Right ventricle myocardium inferior (tissue), 1 donor: ENCODE measurements around the gene KRTAP10-10. TPM values are rescaled to one million over a fixed set of nuclear protein-coding genes. Genes with fewer than 3 reads are reported as not detected.
"Not testable (repeated sequence)": the region's sequence is repeated elsewhere in the genome, so short reads cannot be mapped to it uniquely, and the experiment has no call there.

Source experiments
- ATAC-seq: fragments of 200-7000 bp; cut with Tn5 transposase; one replicate; pipeline ENCODE4 v1.9.1; 2020; ENCODE audit warnings: mild to moderate bottlenecking, moderate library complexity
- DNase-seq: peaks from one replicate; pipeline ENCODE4 v3.0.0; 2021; ENCODE audit errors: missing footprints
- intact Hi-C: fragments of 100-400 bp; cut with DNase I; formaldehyde crosslinking; loops from one replicate; pipeline ENCODE4 v1.11.0; 2022
- total RNA-seq: library from RNA; stranded (reverse); fragmentation: NEBNext Ultra II Directional; extraction: Animal tissue kit (Norgen Biotek cat#: 25700); gene quantifications from one replicate; pipeline ENCODE4 v1.2.1, GENCODE V29; 2021
- donor health status: DM: no; HTN: yes; CAD: no; lungs with severe emphysema.

KRTAP10-10 gene
- total RNA-seq, 1 donor from 2014 or later = not detected

DNA sequence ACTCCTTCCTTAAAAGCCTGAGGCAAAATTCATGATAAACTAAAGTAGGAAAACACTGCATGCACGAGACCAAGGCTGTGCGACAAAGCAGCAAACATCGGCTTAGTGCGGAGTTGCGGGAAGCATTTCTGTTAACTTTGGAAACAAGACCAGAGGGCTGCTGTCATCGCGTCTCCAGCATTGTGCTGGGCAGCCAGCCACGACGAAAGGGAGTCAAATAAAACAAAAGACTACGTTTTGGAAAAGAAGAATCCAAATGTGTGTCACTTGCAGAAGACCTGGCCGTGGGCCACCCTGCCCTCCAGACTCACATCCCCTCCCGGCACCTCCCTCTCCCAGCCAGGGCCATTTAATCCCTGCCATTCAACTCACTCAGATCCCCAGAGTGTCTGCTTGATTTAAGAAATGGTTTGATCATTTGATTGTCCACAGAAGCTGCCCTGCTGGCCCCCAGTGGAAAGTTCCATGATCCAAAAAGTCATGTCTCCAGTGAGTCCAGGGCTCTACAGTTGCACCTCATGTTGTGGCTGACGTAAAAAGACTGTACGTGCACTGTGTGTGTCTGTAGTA is 6.7 kb downstream of the KRTAP10-10 start:
- ATAC-seq (no peak), DNase-seq (no peak)
- intact Hi-C loops = no loop called here

DNA sequence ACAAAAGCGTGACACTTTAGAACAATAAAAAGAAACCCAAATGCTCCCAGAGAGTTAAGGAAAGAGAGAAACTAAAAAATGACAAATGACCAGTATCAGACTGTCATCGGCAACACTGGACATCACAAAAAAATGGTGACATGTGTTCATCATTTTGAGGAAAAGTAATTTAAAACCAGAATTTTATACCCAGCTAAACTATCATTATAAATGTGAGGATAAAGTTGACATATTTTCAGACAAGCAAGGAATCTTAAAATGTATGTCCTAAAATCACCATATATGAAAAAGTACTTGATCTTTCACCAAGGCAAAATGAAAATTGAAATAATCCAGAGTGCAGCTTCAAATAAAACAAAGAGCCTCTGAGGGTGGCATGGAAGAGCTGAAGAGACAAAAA is 7.7 kb downstream of the KRTAP10-10 start:
- ATAC-seq = no peak

DNA sequence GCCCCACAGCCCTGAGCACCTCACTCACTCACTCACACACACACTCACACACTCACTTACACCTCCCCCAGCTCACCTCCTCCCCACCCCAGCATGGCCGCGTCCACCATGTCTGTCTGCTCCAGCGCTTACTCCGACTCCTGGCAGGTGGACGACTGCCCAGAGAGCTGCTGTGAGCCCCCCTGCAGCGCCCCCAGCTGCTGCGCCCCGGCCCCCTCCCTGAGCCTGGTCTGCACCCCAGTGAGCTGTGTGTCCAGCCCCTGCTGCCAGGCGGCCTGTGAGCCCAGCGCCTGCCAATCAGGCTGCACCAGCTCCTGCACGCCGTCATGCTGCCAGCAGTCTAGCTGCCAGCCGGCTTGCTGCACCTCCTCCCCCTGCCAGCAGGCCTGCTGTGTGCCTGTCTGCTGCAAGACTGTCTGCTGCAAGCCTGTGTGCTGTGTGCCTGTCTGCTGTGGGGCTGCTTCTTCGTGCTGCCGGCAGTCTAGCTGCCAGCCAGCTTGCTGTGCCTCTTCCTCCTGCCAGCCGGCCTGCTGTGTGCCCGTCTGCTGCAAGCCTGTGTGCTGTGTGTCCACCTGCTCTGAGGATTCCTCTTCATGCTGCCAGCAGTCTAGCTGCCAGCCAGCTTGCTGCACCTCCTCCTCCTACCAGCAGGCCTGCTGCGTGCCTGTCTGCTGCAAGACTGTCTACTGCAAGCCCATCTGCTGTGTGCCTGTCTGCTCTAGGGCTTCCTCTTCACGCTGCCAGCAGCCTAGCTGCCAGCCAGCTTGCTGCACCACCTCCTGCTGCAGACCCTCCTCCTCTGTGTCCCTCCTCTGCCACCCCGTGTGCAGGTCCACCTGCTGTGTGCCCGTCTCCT is 9.4 kb downstream of the KRTAP10-10 start, which contains the start of gene KRTAP10-11:
Gene KRTAP10-11, plus strand, starts transcription at position 49 of the 856 bp plus-strand sequence. Its CDS starts 45 bp downstream, at position 94.
- DNase-seq, intact Hi-C loops, ATAC-seq: not testable (repeated sequence)

More for the DNA sequence above, 7.7 kb downstream of the KRTAP10-10 start:
- DNase-seq = no peak
- intact Hi-C loops = no loop called here

DNA sequence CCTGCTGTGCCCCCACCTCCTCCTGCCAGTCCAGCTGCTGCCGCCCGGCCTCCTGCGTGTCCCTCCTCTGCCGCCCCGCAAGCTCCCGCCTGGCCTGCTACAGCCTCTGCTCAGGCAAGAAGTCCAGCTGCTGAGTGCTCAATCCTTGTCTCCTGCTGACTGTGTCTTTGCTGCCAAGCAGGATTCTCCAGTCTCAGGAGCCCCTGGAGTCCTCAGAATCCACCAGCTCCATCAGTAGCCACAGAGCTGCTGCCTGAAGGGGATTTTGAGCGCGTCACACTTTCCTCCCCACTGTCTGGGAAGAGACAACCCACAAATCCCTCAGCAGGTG is 10.0 kb downstream of the KRTAP10-10 start:
- intact Hi-C loops = no loop called here
- ATAC-seq (no peak), DNase-seq (no peak)

- ATAC-seq (no peak), DNase-seq (no peak)
- intact Hi-C loops = no loop called here
Observed at GRCh38 chr21:44648557-44649311, 11.6 kb downstream of the KRTAP10-10 start.

- DNase-seq = no peak
- no peak for ATAC-seq
- intact Hi-C loops = no loop called here
Observed at GRCh38 chr21:44649521-44650100, 12.5 kb downstream of the KRTAP10-10 start.

GRCh38 chr21:44650265-44650972 is 13.3 kb downstream of the KRTAP10-10 start:
- ATAC-seq (no peak), DNase-seq (no peak)
- intact Hi-C loops = no loop called here

- intact Hi-C loops = no loop called here
- no peak for ATAC-seq
- DNase-seq = no peak
Observed at GRCh38 chr21:44650973-44651675, 14.0 kb downstream of the KRTAP10-10 start.

GRCh38 chr21:44653123-44653522 is 16.0 kb downstream of the KRTAP10-10 start:
- intact Hi-C loops = no loop called here
- no peak for DNase-seq
- ATAC-seq = no peak

DNA sequence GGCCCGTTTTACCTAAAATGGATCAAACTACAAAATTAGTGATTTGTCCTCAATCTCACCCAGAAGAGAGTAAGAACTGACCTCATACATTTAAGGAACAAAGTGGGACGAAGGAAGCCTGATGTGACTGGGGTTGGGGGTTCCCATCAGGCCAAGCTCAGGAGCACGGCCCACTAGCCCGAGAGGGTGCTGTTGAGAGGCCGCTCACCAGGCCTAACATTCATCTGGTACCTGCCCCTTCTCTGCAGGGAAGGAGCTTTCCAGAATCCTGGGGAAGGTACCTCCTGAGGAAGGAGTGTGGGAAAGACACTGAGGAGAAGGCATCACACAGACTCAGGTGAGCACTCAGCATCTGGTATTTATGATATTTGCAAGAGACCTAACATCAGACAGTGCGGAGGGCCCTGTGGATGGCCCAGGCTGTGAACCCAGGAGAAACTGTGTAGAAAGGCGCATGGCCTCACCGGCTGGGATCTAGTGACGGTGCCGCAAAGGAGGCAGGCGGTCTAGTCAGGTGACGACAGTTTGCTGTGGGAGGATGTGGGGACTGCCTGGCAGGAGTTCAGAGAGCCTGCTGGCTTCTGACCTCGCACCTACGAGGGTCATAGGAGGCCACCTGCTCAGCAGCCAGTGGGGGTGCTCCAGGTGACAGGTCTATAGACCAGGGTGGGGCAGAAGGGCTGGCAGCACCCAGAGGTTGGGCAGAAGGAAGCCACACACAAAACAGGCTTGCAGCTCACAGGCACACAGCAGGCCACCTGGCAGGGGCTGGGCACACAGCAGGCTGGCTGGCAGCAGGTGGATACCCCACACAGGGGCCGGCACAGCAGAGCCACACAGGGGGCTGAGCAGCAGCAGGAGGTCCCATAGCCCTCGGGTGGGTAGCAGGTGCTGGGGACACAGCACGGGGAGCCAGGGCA is 16.8 kb downstream of the KRTAP10-10 start:
- intact Hi-C loops = no loop called here
- ATAC-seq (no peak), DNase-seq (no peak)

DNA sequence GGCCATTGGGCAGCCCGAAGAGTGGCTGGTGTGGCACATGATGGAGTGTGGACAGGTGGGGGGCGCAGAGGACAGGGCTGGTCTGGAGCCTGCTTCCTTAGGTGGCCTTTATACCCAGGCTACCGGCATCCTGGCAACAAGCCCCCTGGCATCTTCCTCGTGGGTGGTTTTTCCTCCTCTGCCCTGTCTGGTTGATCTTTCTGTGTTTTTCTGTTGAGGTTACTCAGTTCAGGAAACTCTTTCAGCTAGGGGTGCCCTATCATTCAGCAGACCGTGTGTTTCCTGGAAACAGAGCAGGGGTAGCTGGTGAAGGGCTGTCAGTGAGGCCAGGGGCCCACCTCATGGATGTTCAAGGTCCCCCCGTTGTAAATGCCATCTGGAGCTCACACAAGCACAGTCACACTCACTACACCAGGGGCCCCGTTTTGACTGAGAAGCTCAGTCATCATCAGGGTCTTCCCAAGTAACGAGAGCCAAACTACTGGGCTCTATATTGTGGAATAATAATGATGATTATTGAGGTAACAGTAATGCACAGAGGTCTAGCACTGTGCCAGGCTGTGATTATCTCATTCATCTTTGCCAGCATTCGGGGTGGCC is 17.5 kb downstream of the KRTAP10-10 start, which contains the start of gene KRTAP12-4:
Gene KRTAP12-4, minus strand, starts transcription at position 84 of the 600 bp plus-strand sequence. Its CDS starts 45 bp downstream, at position 39.
- DNase-seq (no peak), ATAC-seq (no peak)
- intact Hi-C loops = no loop called here

GRCh38 chr21:44656868-44657267 is 19.7 kb downstream of the KRTAP10-10 start:
- intact Hi-C loops = no loop called here
- ATAC-seq = no peak
- DNase-seq = no peak

- DNase-seq = no peak
- intact Hi-C loops = no loop called here
- ATAC-seq = no peak
Observed at GRCh38 chr21:44657635-44658540, 20.7 kb downstream of the KRTAP10-10 start, which contains the start of gene KRTAP12-3. Gene KRTAP12-3 (plus strand): TSS chr21:44657932. CDS start chr21:44657980, 48 bp downstream.

DNA sequence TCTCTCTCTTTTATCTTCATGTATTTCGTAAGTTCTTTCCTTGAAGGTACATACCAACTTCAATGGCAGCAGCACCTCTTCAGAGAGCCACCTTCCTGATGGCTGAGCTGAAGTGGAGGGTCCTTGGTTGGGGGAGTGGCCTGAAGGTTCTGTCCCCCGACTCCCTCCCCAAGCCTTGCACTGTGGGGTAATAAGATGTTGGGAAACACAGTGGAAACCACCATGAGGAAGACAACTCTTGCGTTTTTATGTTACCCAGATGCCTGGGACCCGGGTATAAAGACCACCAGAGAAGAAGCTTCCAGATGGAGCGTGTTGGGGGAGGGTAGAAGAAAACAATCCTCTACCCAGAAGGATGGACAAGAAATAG is 21.4 kb downstream of the KRTAP10-10 start:
- DNase-seq (no peak), ATAC-seq (no peak)
- intact Hi-C loops = no loop called here

DNA sequence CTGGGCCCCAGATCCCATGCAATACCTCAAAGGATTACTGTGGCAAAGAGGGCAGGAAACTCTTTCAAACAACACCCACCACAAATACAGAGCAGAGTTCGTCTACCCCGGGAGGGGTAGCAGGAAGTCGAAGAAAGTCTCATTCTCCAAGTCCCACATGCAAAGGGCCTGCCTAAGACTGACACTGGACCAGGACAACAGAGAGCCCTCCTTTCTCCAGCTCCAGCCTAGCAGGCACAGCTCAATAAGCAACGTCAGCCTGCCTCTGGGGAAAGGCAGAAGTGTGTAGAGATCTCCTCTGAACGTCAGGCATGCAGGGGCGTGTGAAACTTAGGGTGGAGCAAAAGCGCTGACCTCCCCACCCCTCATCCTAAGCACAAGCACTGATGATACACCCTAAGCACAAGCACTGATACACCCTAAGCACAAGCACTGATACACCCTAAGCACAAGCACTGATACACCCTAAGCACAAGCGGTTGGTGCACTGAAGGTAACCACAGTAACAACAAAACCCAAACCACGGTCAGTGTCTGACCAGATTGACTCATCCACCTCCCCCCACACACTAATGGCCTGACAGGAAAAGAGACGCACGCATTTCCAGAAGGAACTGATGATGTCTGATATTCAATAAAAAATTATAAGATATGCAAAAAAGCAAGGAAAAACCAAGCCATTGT is 21.9 kb downstream of the KRTAP10-10 start:
- ATAC-seq (no peak), DNase-seq (no peak)
- intact Hi-C loops = no loop called here
